K562 (cell line): Measurements from ENCODE around the gene MLANA. TPM values are rescaled to one million over a fixed set of nuclear protein-coding genes. Genes with fewer than 3 reads are reported as not detected.

Experiments used
- ATAC-seq: fragments of 200-7000 bp; cut with Tn5 transposase; 3 replicates; pipeline ENCODE4 v1.9.1; 2020; ENCODE audit warnings: moderate library complexity
- BruUV-seq: library from RNA; stranded (reverse); fragments of 400-500 nt; replicated peaks from 2 replicates; lab custom pipeline; 2021; lab: Mats Ljungman, UMichigan
- CTCF ChIA-PET: fragments of 300-600 bp; formaldehyde crosslinking; extraction: SDS; loops from one replicate; lab custom pipeline; 2021; ENCODE audit warnings: low intra/inter-chr PET ratio; lab: Yijun Ruan, JAX
- POLR2A ChIA-PET: fragments of 300-600, 350-650 bp; sonication (Branson Sonifier 250); formaldehyde crosslinking; extraction: SDS; loops from one replicate; lab custom pipeline; 2021; ENCODE audit warnings: antibody characterized with exemption, inconsistent platforms; lab: Yijun Ruan, JAX
- DNase-seq, 4 experiments: peaks; one replicate each; pipeline versions ENCODE4 v3.0.0 to v3.0.0-alpha.2; 2011 to 2018; ENCODE audit warnings: low spot score in 3 of 4, mixed read lengths in 3 of 4; ENCODE audit errors: extremely low read depth in 1 of 4
- FAIRE-seq: peaks from 2 replicates; lab custom pipeline; 2011; peaks lifted over from hg19 to GRCh38; lab: Jason Lieb, UNC
- H2AFZ ChIP-seq: 2 replicates; pipeline ENCODE4 v1.6.0; 2011; ENCODE audit warnings: low read depth, low read length, control low read depth, inconsistent platforms
- H3K27ac ChIP-seq: fragments of 200-600 bp; 3 replicates; pipeline ENCODE4 v1.8.0; 2011; ENCODE audit warnings: low read depth, mild to moderate bottlenecking, control low read depth, inconsistent platforms, low read length, moderate library complexity, mixed read lengths; ENCODE audit errors: extremely low read depth
- H3K27me3 ChIP-seq, 2 experiments: fragments of 300-600 bp in 1 of 2; 2 replicates in 1 of 2; 3 replicates in 1 of 2; pipeline versions ENCODE4 v1.6.0 to v1.8.0; 2011; ENCODE audit warnings: inconsistent platforms in 2 of 2, low read length in 2 of 2, mild to moderate bottlenecking in 1 of 2, mixed read lengths in 1 of 2, moderate library complexity in 1 of 2; ENCODE audit not compliant: control insufficient read depth in 2 of 2, insufficient read depth in 2 of 2
- H3K36me3 ChIP-seq: fragments of 300-600 bp; 3 replicates; pipeline ENCODE4 v1.8.0; 2011; ENCODE audit warnings: mild to moderate bottlenecking, low read length, inconsistent platforms; ENCODE audit not compliant: control insufficient read depth, insufficient read depth
- H3K4me1 ChIP-seq, 2 experiments: fragments of 200-600 bp in 1 of 2; replicated peaks in 1 of 2; 2 replicates in 1 of 2; 3 replicates in 1 of 2; pipeline versions ENCODE4 v1.5.1 to v1.8.0; 2011; ENCODE audit warnings: inconsistent platforms in 2 of 2, low read length in 2 of 2, mild to moderate bottlenecking in 1 of 2, mixed read lengths in 1 of 2, moderate library complexity in 1 of 2; ENCODE audit not compliant: control insufficient read depth in 2 of 2, insufficient read depth in 2 of 2
- H3K4me2 ChIP-seq: 2 replicates; pipeline ENCODE4 v1.6.1; 2011; ENCODE audit warnings: low read length, control low read depth, inconsistent platforms, mixed read lengths; ENCODE audit not compliant: insufficient read depth
- H3K4me3 ChIP-seq: fragments of 200-600 bp; sonication (generic), shearing (Covaris generic); 2 replicates; pipeline ENCODE4 v1.5.1; 2016; ENCODE audit warnings: control low read depth, inconsistent platforms
- H3K79me2 ChIP-seq: fragments of 200-600 bp; 3 replicates; pipeline ENCODE4 v1.8.0; 2011; ENCODE audit warnings: low read length, inconsistent platforms; ENCODE audit not compliant: control insufficient read depth, insufficient read depth
- H3K9ac ChIP-seq, 2 experiments: 2 replicates each; pipeline versions ENCODE4 v1.6.0 to v1.6.1; 2011; ENCODE audit warnings: low read depth in 2 of 2, low read length in 2 of 2, control low read depth in 1 of 2, inconsistent platforms in 1 of 2, mild to moderate bottlenecking in 1 of 2, mixed read lengths in 1 of 2; ENCODE audit not compliant: insufficient read depth in 1 of 2
- H3K9me1 ChIP-seq: one replicate; pipeline ENCODE4 v1.6.0; 2011; ENCODE audit warnings: inconsistent platforms, mild to moderate bottlenecking, low read length, moderate library complexity; ENCODE audit not compliant: control insufficient read depth, insufficient read depth
- H3K9me3 ChIP-seq: replicated peaks from 2 replicates; pipeline ENCODE4 v1.5.1; 2011; ENCODE audit warnings: low read depth, low read length, inconsistent platforms; ENCODE audit not compliant: control insufficient read depth, insufficient read depth
- H4K20me1 ChIP-seq: replicated peaks from 2 replicates; pipeline ENCODE4 v1.6.1; 2011; ENCODE audit warnings: low read length, inconsistent platforms, mixed read lengths; ENCODE audit not compliant: control insufficient read depth, insufficient read depth
- ADNP ChIP-seq: fragments of 200-800 bp; sonication (Bioruptor generic); IDR thresholded peaks from 2 replicates; pipeline ENCODE4 v1.6.1; 2016; ENCODE audit warnings: missing genetic modification characterization, missing compliant biosample characterization
- C11orf30 ChIP-seq: fragments of 450-650 bp; IDR thresholded peaks from 2 replicates; pipeline ENCODE4 v1.6.1; 2016; ENCODE audit warnings: low read depth, mild to moderate bottlenecking
- CBX2 ChIP-seq: fragments of 200-600 bp; sonication (generic); IDR thresholded peaks from one replicate; pipeline ENCODE4 v1.6.1; 2012; ENCODE audit warnings: mild to moderate bottlenecking, low read length, inconsistent platforms; ENCODE audit not compliant: insufficient read depth, poor library complexity, severe bottlenecking
- DACH1 ChIP-seq: fragments of 450-650 bp; IDR thresholded peaks from 2 replicates; pipeline ENCODE4 v1.6.1; 2018; ENCODE audit not compliant: partially characterized antibody
- EP400 ChIP-seq: fragments of 450-650 bp; IDR thresholded peaks from 2 replicates; pipeline ENCODE4 v1.6.1; 2017; ENCODE audit warnings: antibody characterized with exemption, mild to moderate bottlenecking, moderate library complexity
- MAFG ChIP-seq: fragments of 450-650 bp; conservative IDR thresholded peaks from 2 replicates; pipeline ENCODE4 v1.6.1; 2016; ENCODE audit warnings: missing genetic modification characterization, missing compliant biosample characterization
- MEF2D ChIP-seq: conservative IDR thresholded peaks from 2 replicates; pipeline ENCODE4 v1.6.1; 2016; ENCODE audit warnings: low read depth, missing genetic modification characterization, missing compliant biosample characterization
- PHB2 ChIP-seq: fragments of 450-650 bp; IDR thresholded peaks from 2 replicates; pipeline ENCODE4 v1.6.1; 2017; ENCODE audit warnings: low read depth
- PHF21A ChIP-seq: fragments of 450-650 bp; IDR thresholded peaks from 2 replicates; pipeline ENCODE4 v1.6.1; 2017; ENCODE audit warnings: low read depth, borderline replicate concordance
- POU5F1 ChIP-seq: fragments of 150-350 bp; IDR thresholded peaks from 2 replicates; pipeline ENCODE4 v1.6.1; 2014; ENCODE audit warnings: borderline replicate concordance, low read length, low read depth, mild to moderate bottlenecking; ENCODE audit not compliant: partially characterized antibody
- RAD51 ChIP-seq: fragments of 450-650 bp; IDR thresholded peaks from 2 replicates; pipeline ENCODE4 v1.7.1; 2016; ENCODE audit warnings: low read depth, mild to moderate bottlenecking, borderline replicate concordance
- TAF15 ChIP-seq: fragments of 200-400 bp; formaldehyde crosslinking; IDR thresholded peaks from 2 replicates; pipeline ENCODE4 v1.6.1; 2017; ENCODE audit warnings: mild to moderate bottlenecking, low read depth, low read length, moderate library complexity
- TCFL5 ChIP-seq: fragments of 250-450 bp; sonication (Bioruptor Pico); conservative IDR thresholded peaks from 2 replicates; pipeline ENCODE4 v1.6.1; 2021; ENCODE audit warnings: mild to moderate bottlenecking, moderate library complexity, matching md5 sums
- ZC3H11A ChIP-seq: IDR thresholded peaks from 2 replicates; pipeline ENCODE4 v1.6.1; 2012; ENCODE audit warnings: low read depth, low read length, improper control_type of control experiment
- ZNF41 ChIP-seq: fragments of 250-450 bp; sonication (Bioruptor Pico); conservative IDR thresholded peaks from 2 replicates; pipeline ENCODE4 v1.4.0; 2020; ENCODE audit warnings: mild to moderate bottlenecking
- ZNF76 ChIP-seq: fragments of 250-450 bp; sonication (Bioruptor Pico); IDR thresholded peaks from 2 replicates; pipeline ENCODE4 v1.4.0; 2020; ENCODE audit warnings: mild to moderate bottlenecking, moderate library complexity, borderline replicate concordance
- WGBS: fragments of 100-300 bp; shearing (Covaris generic); methylation state at CpG from one replicate; pipeline ENCODE4 v1.1.6; 2016; ENCODE audit warnings: low coverage, mixed read lengths; ENCODE audit not compliant: insufficient coverage; ENCODE audit errors: missing lambda C conversion rate; 5-methylcytosine and 5-hydroxymethylcytosine counted together
- in situ Hi-C: fragments of 300-500 bp; cut with MboI; formaldehyde crosslinking; loops from 4 replicates; pipeline ENCODE4 v1.15.0; 2018; ENCODE audit warnings: inconsistent platforms, mixed read lengths
- intact Hi-C: fragments of 100-400 bp; cut with micrococcal nuclease; formaldehyde crosslinking; loops from 2 replicates; pipeline ENCODE4 v1.14.2; 2022
- polyA plus RNA-seq, 8 experiments: library from polyadenylated mRNA; depleted of rRNA in 4 of 8; stranded (reverse) in 5 of 8; unstranded in 3 of 8; fragments of >200 nt; fragmentation: Nextera tagmentation in 2 of 8; fragmentation: Illumina TruSeq in 1 of 8; extraction: Ambion mirVana in 2 of 8; extraction: Trizol in 1 of 8; gene quantifications; 2 replicates each; pipeline versions ENCODE4 v1.2.1 to v1.2.3, GENCODE V29; 2011 to 2014; ENCODE audit warnings: inconsistent platforms in 1 of 8, missing spikeins in 1 of 8
- total RNA-seq, 7 experiments: library from RNA; depleted of rRNA in 6 of 7; stranded (reverse); fragments of >200 nt in 6 of 7; fragmentation: Illumina TruSeq in 2 of 7; extraction: Trizol in 2 of 7; gene quantifications; 2 replicates each; pipeline versions ENCODE4 v1.2.1 to v1.2.3, GENCODE V29; 2011 to 2021; ENCODE audit warnings: low replicate concordance in 1 of 7
- TF ChIP-seq, protein P1 (sequence below), 2 experiments: IDR thresholded peaks; 2 replicates each; pipeline ENCODE4 v1.6.1; 2011; ENCODE audit warnings: borderline replicate concordance in 1 of 2, control low read depth in 1 of 2, low read depth in 1 of 2, low read length in 1 of 2, mild to moderate bottlenecking in 1 of 2, mixed read lengths in 1 of 2, moderate library complexity in 1 of 2; ENCODE audit not compliant: insufficient read depth in 1 of 2, insufficient read length in 1 of 2, poor library complexity in 1 of 2, severe bottlenecking in 1 of 2; ENCODE audit errors: extremely low read depth in 1 of 2
- TF ChIP-seq, protein P2 (sequence below): fragments of 450-650 bp; formaldehyde crosslinking; IDR thresholded peaks from 2 replicates; pipeline ENCODE4 v1.4.0; 2020; ENCODE audit warnings: mild to moderate bottlenecking, mixed read lengths
- TF ChIP-seq, protein P3 (sequence below): sonication (generic); formaldehyde crosslinking; IDR thresholded peaks from 2 replicates; pipeline ENCODE4 v1.8.0; 2022; ENCODE audit warnings: mild to moderate bottlenecking, missing genetic modification reagents

MLANA gene
- total and polyA plus RNA-seq, 9 of the 15 experiments (the other 6 are each of a cell fraction or from before 2014, with no cell fraction given) = not detected

DNA sequence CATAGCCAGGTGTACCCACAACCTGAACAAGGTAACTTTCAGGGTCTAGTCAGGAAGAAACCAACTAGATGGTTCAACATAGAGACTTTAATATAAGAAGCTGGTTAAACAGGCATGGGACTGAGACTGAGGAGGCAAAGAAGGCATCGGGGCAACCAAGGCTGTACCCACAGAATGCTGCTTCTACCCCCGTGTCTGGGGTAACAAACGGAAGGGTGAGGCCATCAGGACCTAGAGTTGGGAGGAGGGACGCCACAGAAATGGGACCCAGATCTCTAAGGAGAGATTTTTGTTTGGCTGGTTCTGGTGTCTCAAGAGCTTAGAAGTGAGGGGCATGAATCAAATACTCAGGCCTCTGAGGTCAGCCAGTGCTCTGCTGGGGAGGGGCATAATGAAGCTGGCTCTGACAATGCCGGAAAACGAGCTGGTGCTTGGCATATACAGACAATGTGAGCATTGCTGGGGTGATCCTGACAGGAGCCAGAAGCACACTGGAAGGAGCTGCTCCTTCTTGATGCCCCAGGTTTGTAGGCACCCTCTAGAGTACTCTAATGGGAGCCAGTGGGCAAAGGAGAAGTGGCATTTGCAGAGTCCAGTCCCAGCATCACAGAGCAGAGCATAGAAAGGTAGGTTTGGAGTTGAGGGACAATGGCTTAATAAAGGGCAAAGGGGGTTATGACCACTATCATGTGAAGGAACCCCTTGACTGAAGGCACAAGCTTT, 3.7 kb downstream of the MLANA start (continued):
- no peak for TF ChIP-seq CBX2
- TF ChIP-seq MEF2D (tag) = no peak
- no peak for TF ChIP-seq PHB2
- TF ChIP-seq TCFL5 = no peak
- TF ChIP-seq DACH1 = no peak
- TF ChIP-seq POU5F1 = no peak
- TF ChIP-seq ADNP (tag) = no peak
- no peak for TF ChIP-seq ZNF41 (CRISPR knock-in tag)
- TF ChIP-seq TAF15 = no peak
- TF ChIP-seq, all 486 proteins: peak for 0

DNA sequence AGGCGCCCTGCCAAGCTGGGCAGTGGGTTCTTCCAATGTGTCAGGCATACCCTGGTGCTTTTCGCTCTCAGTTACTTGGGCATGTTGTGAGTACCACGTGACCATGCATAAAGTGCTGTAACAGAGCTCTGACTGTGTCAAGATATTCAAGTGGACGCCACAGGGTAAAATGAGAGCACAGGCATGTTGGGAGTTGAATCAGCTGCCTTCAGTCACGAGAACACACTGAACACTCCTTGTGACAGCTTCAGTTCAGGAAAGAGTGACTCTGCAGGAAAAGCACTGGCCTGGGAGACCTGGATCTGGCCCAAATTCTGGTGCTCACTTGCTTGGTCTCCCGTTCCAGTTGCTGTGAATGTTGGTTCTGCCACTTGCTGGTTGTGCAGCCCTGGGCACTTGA, 5.1 kb downstream of the MLANA start:
- H3K27ac ChIP-seq = no peak overlapping the region
- peaks cover 0 to 14% of the 10 kb centered on the region in 2 experiments; a peak in 3 of 5 replicates for H3K4me1 ChIP-seq
- in situ Hi-C loops = loop anchor here (25.0 kb wide), 1 partner anchor 417 kb away; no protein-coding TSS in a partner anchor
- no peak overlapping the region; a peak in 1 of 4 replicates for H3K9ac ChIP-seq
- H3K4me3 ChIP-seq = no peak overlapping the region
- DNase-seq (no peak), ATAC-seq (no peak), FAIRE-seq (no peak)
- H3K9me1 ChIP-seq = no peaks in the 10 kb centered on the region
- H3K79me2 ChIP-seq = no peaks in the 10 kb centered on the region
- intact Hi-C loops = no loop called here
- H2AFZ ChIP-seq = no peak overlapping the region
- no peak overlapping the region for H3K4me2 ChIP-seq
- no TSS peak for BruUV-seq
- H4K20me1 ChIP-seq = no peaks in the 10 kb centered on the region
- no peaks in the 10 kb centered on the region for H3K9me3 ChIP-seq
- 40% methylated on average over 6 of the region's 6 CpGs for WGBS
- no peaks in the 10 kb centered on the region for H3K27me3 ChIP-seq
- POLR2A ChIA-PET = interaction anchor here (1.1 kb wide), 2 partner anchors 16 to 120 kb away, joined by 3 read pairs; partner anchors contain the start of gene RANBP6
- CTCF ChIA-PET = no interaction called here
- no peaks in the 10 kb centered on the region for H3K36me3 ChIP-seq
- TF ChIP-seq ZC3H11A = no peak
- no peak for TF ChIP-seq PHF21A
- peak; percentile 47; the same call in 1 of the 2 replicates for TF ChIP-seq MAFG (tag)
- TF ChIP-seq, protein P1, sequence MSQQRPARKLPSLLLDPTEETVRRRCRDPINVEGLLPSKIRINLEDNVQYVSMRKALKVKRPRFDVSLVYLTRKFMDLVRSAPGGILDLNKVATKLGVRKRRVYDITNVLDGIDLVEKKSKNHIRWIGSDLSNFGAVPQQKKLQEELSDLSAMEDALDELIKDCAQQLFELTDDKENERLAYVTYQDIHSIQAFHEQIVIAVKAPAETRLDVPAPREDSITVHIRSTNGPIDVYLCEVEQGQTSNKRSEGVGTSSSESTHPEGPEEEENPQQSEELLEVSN (IDR thresholded peaks at IDR 0.05; ENCODE audit: borderline replicate concordance in 1 of 2, extremely low read depth in 1 of 2, insufficient read depth in 1 of 2, insufficient read length in 1 of 2, low read depth in 1 of 2, low read length in 1 of 2, poor library complexity in 1 of 2, severe bottlenecking in 1 of 2) = no peak
- TF ChIP-seq, protein P2, sequence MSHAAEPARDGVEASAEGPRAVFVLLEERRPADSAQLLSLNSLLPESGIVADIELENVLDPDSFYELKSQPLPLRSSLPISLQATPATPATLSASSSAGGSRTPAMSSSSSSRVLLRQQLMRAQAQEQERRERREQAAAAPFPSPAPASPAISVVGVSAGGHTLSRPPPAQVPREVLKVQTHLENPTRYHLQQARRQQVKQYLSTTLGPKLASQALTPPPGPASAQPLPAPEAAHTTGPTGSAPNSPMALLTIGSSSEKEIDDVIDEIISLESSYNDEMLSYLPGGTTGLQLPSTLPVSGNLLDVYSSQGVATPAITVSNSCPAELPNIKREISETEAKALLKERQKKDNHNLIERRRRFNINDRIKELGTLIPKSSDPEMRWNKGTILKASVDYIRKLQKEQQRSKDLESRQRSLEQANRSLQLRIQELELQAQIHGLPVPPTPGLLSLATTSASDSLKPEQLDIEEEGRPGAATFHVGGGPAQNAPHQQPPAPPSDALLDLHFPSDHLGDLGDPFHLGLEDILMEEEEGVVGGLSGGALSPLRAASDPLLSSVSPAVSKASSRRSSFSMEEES (CRISPR knock-in tag) = peak; percentile 66; the same call in 1 of the 2 replicates
- TF ChIP-seq EP400 = no peak
- TF ChIP-seq, protein P3, sequence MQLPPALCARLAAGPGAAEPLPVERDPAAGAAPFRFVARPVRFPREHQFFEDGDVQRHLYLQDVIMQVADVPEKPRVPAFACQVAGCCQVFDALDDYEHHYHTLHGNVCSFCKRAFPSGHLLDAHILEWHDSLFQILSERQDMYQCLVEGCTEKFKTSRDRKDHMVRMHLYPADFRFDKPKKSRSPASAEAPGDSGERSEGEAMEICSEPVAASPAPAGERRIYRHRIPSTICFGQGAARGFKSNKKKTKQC (CRISPR knock-in tag) = no peak
- TF ChIP-seq ZNF76 = no peak
- TF ChIP-seq RAD51 = peak; percentile 53
- 0 out of 2 replicates have a peak, but pooled peaks have one; percentile 8 for TF ChIP-seq C11orf30
